Activated naive CD4-positive, alpha-beta T cell treated with anti-CD3 and anti-CD28 coated beads, Interleukin-2, amount 50 U/mL, for 72 hours (primary cell): ENCODE results near the gene TMIGD2. TPM values are rescaled to one million over a fixed set of nuclear protein-coding genes. Genes with fewer than 3 reads are reported as not detected.
A peak's percentile ranks its signal among the peaks of the same experiment; 100 is the strongest.

Experiments
- ATAC-seq, 2 donors: fragments of 150-1000 bp; cut with Tn5 transposase; 2 replicates each; pipeline ENCODE4 v1.10.0; 2021; ENCODE audit warnings: mild to moderate bottlenecking in 2 of 2, moderate library complexity in 2 of 2
- DNase-seq, 2 donors: peaks; one replicate each; pipeline ENCODE4 v3.0.0; 2021 to 2022; ENCODE audit warnings: low spot score in 2 of 2
- H3K27ac Mint-ChIP-seq, 2 donors: one replicate each; pipeline ENCODE4 v1.8.0; 2022; ENCODE audit warnings: mild to moderate bottlenecking in 2 of 2, mixed read lengths in 2 of 2
- H3K36me3 Mint-ChIP-seq, 2 donors: one replicate each; pipeline ENCODE4 v1.8.0; 2022; ENCODE audit warnings: mixed read lengths in 2 of 2
- H3K9me3 Mint-ChIP-seq, 2 donors: one replicate each; pipeline ENCODE4 v1.8.0; 2022; ENCODE audit warnings: mixed read lengths in 2 of 2
- total RNA-seq, 2 donors: library from RNA; stranded (reverse); gene quantifications; one replicate each; pipeline ENCODE4 v1.2.3, GENCODE V29; 2022

Gene TMIGD2
- total RNA-seq, 2 donors from 2014 or later, result 10.7 to 45.2 TPM

GRCh38 chr19:4310247-4311121, 8.3 kb upstream of the TMIGD2 start:
- ATAC-seq (peak; percentile 28 to 57), DNase-seq (peak in 1 of 2 donors; percentile 43)
- Mint-ChIP-seq H3K9me3 (no peaks in the 10 kb centered on the region), H3K27ac (no peak overlapping the region), H3K36me3 (peaks cover 0 to 10% of the 10 kb centered on the region in 2 donors)

GRCh38 chr19:4305659-4306058, 3.5 kb upstream of the TMIGD2 start:
- H3K9me3 Mint-ChIP-seq, result no peaks in the 10 kb centered on the region
- peak overlapping the region in 1 of 2 donors; percentile 45 for H3K27ac Mint-ChIP-seq
- DNase-seq (no peak), ATAC-seq (no peak)
- peaks cover 0 to 7% of the 10 kb centered on the region in 2 donors for H3K36me3 Mint-ChIP-seq

GRCh38 chr19:4305257-4305612, 3.0 kb upstream of the TMIGD2 start:
- Mint-ChIP-seq H3K36me3 (peaks cover 0 to 7% of the 10 kb centered on the region in 2 donors), H3K9me3 (no peaks in the 10 kb centered on the region), H3K27ac (peak overlapping the region in 1 of 2 donors; percentile 45)
- DNase-seq (no peak), ATAC-seq (no peak)

GRCh38 chr19:4304538-4305256, 2.5 kb upstream of the TMIGD2 start, which contains the start of gene FSD1:
Gene FSD1 (plus strand): TSS chr19:4304598. CDS start chr19:4304747, 149 bp downstream.
- DNase-seq (peak; percentile 75 to 93), ATAC-seq (peak; percentile 82 to 86)
- Mint-ChIP-seq H3K27ac (peak within 1 kb of the TSS in 1 of 2 donors; percentile 45), H3K9me3 (no peaks in the 10 kb centered on the region), H3K36me3 (peaks cover 0 to 5% of the 10 kb centered on the region in 2 donors)

GRCh38 chr19:4303819-4304537, 1.8 kb upstream of the TMIGD2 start:
- DNase-seq (no peak), ATAC-seq (peak; percentile 10 to 49)
- no peaks in the 10 kb centered on the region for H3K9me3 Mint-ChIP-seq
- peak overlapping the region in 1 of 2 donors; percentile 13 for H3K27ac Mint-ChIP-seq
- H3K36me3 Mint-ChIP-seq, result peaks cover 0 to 5% of the 10 kb centered on the region in 2 donors

GRCh38 chr19:4301590-4302242, 473 bp downstream of the TMIGD2 start:
- DNase-seq, result no peak
- ATAC-seq, result peak; percentile 17
- Mint-ChIP-seq H3K9me3 (no peaks in the 10 kb centered on the region), H3K36me3 (peaks cover 0 to 5% of the 10 kb centered on the region in 2 donors), H3K27ac (peak overlapping the region; percentile 77 to 92)

- ATAC-seq (no peak), DNase-seq (no peak)
- peaks cover 0 to 5% of the 10 kb centered on the region in 2 donors for H3K36me3 Mint-ChIP-seq
- H3K27ac Mint-ChIP-seq, result peak overlapping the region in 1 of 2 donors; percentile 65
- H3K9me3 Mint-ChIP-seq, result no peaks in the 10 kb centered on the region
Measured at GRCh38 chr19:4300589-4300988, 1.6 kb downstream of the TMIGD2 start.

- Mint-ChIP-seq H3K27ac (peak overlapping the region; percentile 8 to 82), H3K9me3 (no peaks in the 10 kb centered on the region), H3K36me3 (peaks cover 0 to 5% of the 10 kb centered on the region in 2 donors)
- peak; percentile 4 to 47 for ATAC-seq
- DNase-seq, result no peak
Measured at GRCh38 chr19:4298810-4299550, 3.2 kb downstream of the TMIGD2 start.

GRCh38 chr19:4297901-4298809, 4.0 kb downstream of the TMIGD2 start:
- Mint-ChIP-seq H3K36me3 (peaks cover 0 to 5% of the 10 kb centered on the region in 2 donors), H3K9me3 (no peaks in the 10 kb centered on the region), H3K27ac (peak overlapping the region; percentile 8 to 82)
- peak; percentile 76 to 90 for ATAC-seq
- DNase-seq, result peak in 1 of 2 donors; percentile 28

GRCh38 chr19:4295972-4296771, 6.0 kb downstream of the TMIGD2 start:
- Mint-ChIP-seq H3K27ac (no peak overlapping the region), H3K36me3 (peaks cover 0 to 5% of the 10 kb centered on the region in 2 donors), H3K9me3 (no peaks in the 10 kb centered on the region)
- DNase-seq (no peak), ATAC-seq (no peak)

GRCh38 chr19:4294389-4294788, 7.8 kb downstream of the TMIGD2 start:
- no peaks in the 10 kb centered on the region for H3K9me3 Mint-ChIP-seq
- no peak for DNase-seq
- no peaks in the 10 kb centered on the region for H3K36me3 Mint-ChIP-seq
- H3K27ac Mint-ChIP-seq, result no peak overlapping the region
- no peak for ATAC-seq

GRCh38 chr19:4292515-4292914, 9.7 kb downstream of the TMIGD2 start:
- Mint-ChIP-seq H3K36me3 (no peaks in the 10 kb centered on the region), H3K9me3 (no peaks in the 10 kb centered on the region), H3K27ac (no peak overlapping the region)
- ATAC-seq, result no peak
- DNase-seq, result no peak

- Mint-ChIP-seq H3K27ac (peak overlapping the region; percentile 30 to 50), H3K9me3 (no peaks in the 10 kb centered on the region), H3K36me3 (no peaks in the 10 kb centered on the region)
- ATAC-seq, result no peak
- DNase-seq, result no peak
Measured at GRCh38 chr19:4291184-4291732, 10.9 kb downstream of the TMIGD2 start.
